ENCODE measurements around the gene SLC4A5. TPM values are rescaled to one million over a fixed set of nuclear protein-coding genes. Genes with fewer than 3 reads are reported as not detected.

Gene SLC4A5, protein sequence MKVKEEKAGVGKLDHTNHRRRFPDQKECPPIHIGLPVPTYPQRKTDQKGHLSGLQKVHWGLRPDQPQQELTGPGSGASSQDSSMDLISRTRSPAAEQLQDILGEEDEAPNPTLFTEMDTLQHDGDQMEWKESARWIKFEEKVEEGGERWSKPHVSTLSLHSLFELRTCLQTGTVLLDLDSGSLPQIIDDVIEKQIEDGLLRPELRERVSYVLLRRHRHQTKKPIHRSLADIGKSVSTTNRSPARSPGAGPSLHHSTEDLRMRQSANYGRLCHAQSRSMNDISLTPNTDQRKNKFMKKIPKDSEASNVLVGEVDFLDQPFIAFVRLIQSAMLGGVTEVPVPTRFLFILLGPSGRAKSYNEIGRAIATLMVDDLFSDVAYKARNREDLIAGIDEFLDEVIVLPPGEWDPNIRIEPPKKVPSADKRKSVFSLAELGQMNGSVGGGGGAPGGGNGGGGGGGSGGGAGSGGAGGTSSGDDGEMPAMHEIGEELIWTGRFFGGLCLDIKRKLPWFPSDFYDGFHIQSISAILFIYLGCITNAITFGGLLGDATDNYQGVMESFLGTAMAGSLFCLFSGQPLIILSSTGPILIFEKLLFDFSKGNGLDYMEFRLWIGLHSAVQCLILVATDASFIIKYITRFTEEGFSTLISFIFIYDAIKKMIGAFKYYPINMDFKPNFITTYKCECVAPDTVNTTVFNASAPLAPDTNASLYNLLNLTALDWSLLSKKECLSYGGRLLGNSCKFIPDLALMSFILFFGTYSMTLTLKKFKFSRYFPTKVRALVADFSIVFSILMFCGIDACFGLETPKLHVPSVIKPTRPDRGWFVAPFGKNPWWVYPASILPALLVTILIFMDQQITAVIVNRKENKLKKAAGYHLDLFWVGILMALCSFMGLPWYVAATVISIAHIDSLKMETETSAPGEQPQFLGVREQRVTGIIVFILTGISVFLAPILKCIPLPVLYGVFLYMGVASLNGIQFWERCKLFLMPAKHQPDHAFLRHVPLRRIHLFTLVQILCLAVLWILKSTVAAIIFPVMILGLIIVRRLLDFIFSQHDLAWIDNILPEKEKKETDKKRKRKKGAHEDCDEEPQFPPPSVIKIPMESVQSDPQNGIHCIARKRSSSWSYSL
- 0.93 and 1.4 TPM in 2 replicates for total RNA-seq

DNA sequence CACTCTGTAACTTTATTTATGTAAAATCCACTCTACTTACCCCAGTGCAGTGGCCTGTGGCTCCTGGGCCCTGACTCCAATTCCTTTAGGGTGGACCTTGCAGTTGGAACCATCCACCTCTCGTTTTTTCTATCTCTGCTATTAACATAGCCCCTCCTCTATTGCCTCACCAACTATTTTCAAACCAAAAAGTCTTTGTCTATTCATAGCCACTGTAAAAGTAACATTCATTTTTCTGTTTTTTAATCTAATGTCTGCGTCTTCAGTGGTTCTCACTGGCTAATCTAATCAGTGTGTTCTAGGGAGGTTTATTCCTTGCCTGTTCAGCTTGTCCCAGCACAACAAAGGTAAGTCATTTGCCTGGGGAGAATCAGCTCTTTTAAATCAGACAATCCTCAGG lies at the start of gene SLC4A5:
Gene SLC4A5 (minus strand): TSS at position 101 of the 400 bp plus-strand sequence. CDS start 28,393 bp downstream, outside the sequence.
- H3K27ac Mint-ChIP-seq: no peak within 1 kb of the TSS
- DNase-seq: no peak
- intact Hi-C loops (cut with micrococcal nuclease): no loop called here
- H3K9me3 Mint-ChIP-seq: no peaks in the 10 kb centered on the region
- peaks cover 1% of the 10 kb centered on the region for H3K27me3 Mint-ChIP-seq
- H3K4me1 Mint-ChIP-seq: no peaks in the 10 kb centered on the region
- H3K4me3 Mint-ChIP-seq: no peak within 1 kb of the TSS
- peaks cover 1% of the 10 kb centered on the region for H3K36me3 Mint-ChIP-seq (ENCODE audit: low read depth)

DNA sequence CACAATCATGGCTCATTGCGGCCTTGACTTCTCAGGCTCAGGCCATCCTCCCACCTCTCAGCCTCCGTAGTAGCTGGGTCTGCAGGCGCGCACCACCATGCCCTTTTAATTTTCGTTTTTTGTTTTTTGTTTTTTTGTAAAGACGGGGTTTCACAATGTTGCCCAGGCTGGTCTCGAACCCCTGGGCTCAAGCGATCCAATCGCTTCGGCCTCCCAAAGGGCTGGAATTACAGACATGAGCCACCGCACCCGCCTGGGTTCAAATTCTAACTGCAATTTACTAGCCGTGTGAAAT lies 49.2 kb upstream of the SLC4A5 start:
- H3K36me3 Mint-ChIP-seq (ENCODE audit: low read depth): no peaks in the 10 kb centered on the region
- no peak overlapping the region for H3K4me3 Mint-ChIP-seq
- peak overlapping the region; percentile 28 for H3K27ac Mint-ChIP-seq
- DNase-seq: no peak
- peaks cover 8% of the 10 kb centered on the region for H3K4me1 Mint-ChIP-seq
- H3K27me3 Mint-ChIP-seq: peaks cover 10% of the 10 kb centered on the region
- H3K9me3 Mint-ChIP-seq: no peaks in the 10 kb centered on the region
- intact Hi-C loops (cut with micrococcal nuclease): loop anchor here (1.0 to 5.0 kb wide), 6 partner anchors 29 to 215 kb away; partner anchors contain the start of genes C2orf81, MOB1A and WDR54

DNA sequence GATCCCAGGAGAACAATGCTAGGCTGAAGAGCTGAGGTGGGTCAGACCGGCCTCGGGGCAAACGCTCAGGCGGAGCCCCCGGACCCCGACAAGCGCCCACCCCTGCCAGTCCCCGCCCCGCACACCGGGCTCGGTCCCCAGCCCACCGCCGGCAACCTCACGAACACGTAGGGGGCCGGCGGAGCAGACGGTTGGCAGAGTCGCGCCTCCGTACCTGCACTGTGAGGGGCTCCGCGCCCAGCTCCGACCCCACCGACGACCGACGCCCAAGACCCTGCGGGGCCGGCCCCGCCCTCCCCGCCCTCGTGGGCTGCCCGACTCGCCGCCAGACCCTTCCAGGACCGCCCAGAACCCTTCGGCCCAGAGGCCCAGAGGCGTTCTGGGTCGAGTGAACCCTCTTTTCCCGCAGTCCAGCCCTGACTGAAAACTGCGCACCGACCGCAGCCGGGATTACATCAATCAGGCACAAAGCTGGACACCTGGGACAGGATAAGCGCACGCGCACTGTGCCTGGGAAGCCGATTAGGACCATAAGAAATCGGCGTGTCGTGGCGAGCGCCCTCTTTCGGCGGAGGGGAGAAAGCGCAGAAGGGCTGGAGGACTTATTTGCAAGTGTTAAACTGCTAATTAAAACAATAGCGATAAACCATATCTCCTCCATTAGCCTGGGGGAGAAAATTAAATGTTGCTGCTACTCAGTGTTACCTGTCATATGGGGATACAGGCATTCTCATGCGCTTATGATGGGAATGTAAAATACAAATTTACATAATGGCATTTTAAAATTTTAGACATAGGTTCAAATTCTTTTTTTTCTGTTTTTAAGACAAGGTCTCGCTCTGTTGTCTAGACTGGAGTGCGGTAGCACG lies 48.6 kb upstream of the SLC4A5 start:
- Mint-ChIP-seq H3K4me3 (peak overlapping the region; percentile 93), H3K36me3 (ENCODE audit: low read depth) (no peaks in the 10 kb centered on the region), H3K4me1 (peaks cover 8% of the 10 kb centered on the region), H3K9me3 (no peaks in the 10 kb centered on the region), H3K27ac (peak overlapping the region; percentile 98), H3K27me3 (peaks cover 10% of the 10 kb centered on the region)
- DNase-seq: peak; percentile 98
- intact Hi-C loops (cut with micrococcal nuclease): loop anchor here (1.0 to 5.0 kb wide), 6 partner anchors 29 to 215 kb away; partner anchors contain the start of genes C2orf81, MOB1A and WDR54

DNA sequence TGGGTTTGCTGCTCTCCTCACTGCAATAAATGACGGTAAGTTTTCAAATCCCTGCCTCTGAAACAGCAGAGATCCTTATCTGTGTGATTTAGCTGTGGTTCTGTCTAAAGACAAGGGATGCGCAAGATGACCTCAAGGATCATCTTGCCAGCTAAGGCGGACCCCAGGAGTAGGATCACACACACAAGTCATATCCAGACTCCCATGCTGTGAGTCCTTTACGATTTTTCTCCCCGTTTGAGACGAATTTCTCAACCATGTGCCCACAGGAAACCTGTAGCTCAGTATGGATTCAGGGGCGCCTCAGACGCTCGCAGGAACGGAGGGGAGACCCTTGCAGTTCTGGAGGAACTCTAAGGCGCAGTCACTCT lies 48.0 kb upstream of the SLC4A5 start:
- no peaks in the 10 kb centered on the region for H3K9me3 Mint-ChIP-seq
- H3K27me3 Mint-ChIP-seq: peaks cover 10% of the 10 kb centered on the region
- H3K27ac Mint-ChIP-seq: peak overlapping the region; percentile 83
- intact Hi-C loops (cut with micrococcal nuclease): loop anchor here (5.0 kb wide), 3 partner anchors 54 to 214 kb away; partner anchors contain the start of gene MOB1A
- H3K36me3 Mint-ChIP-seq (ENCODE audit: low read depth): no peaks in the 10 kb centered on the region
- DNase-seq: no peak
- peak overlapping the region; percentile 93 for H3K4me3 Mint-ChIP-seq
- H3K4me1 Mint-ChIP-seq: peaks cover 8% of the 10 kb centered on the region

DNA sequence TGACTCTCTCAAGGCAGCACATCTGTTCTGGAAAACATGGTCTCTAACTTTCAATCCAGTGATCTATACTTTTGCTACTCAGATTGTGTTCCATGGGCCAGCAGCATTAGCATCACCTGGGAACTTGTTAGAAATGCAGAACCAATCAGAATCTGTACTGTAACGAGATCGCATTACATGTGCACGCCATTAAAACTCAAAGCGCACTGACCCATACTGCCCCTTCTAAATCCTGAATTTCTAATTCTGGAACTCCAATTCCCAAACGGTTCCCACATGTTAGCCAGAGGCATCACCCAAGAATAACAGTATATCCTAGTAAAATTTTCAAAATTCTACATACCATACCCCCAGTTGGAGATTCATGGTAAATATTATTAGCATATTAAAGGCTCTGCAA lies 47.4 kb upstream of the SLC4A5 start:
- H3K27me3 Mint-ChIP-seq: peaks cover 10% of the 10 kb centered on the region
- no peaks in the 10 kb centered on the region for H3K36me3 Mint-ChIP-seq (ENCODE audit: low read depth)
- H3K4me1 Mint-ChIP-seq: peaks cover 8% of the 10 kb centered on the region
- intact Hi-C loops (cut with micrococcal nuclease): loop anchor here (5.0 kb wide), 3 partner anchors 53 to 213 kb away; partner anchors contain the start of gene MOB1A
- H3K27ac Mint-ChIP-seq: no peak overlapping the region
- H3K4me3 Mint-ChIP-seq: peak overlapping the region; percentile 93
- no peak for DNase-seq
- no peaks in the 10 kb centered on the region for H3K9me3 Mint-ChIP-seq

DNA sequence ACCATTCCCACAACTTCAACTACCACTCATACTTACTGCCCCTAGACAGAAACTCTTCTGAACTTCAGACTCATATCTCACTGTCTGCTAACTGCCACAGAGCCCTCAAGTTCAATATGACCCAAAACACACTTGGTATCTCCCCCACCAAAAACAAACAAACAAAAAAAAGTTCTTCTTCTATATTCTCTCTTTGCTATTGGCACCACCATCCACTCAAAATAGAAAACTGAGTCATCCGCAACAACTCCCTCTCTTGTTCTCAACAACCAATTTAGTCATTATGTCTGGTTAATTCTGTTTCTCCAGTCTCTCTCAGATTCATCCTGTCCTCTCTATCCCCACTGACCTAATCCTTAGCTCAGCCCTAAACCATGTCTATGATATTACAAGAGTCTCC lies 44.1 kb upstream of the SLC4A5 start:
- intact Hi-C loops (cut with micrococcal nuclease): no loop called here
- DNase-seq: no peak
- H3K36me3 Mint-ChIP-seq (ENCODE audit: low read depth): no peaks in the 10 kb centered on the region
- H3K27me3 Mint-ChIP-seq: no peaks in the 10 kb centered on the region
- H3K4me3 Mint-ChIP-seq: no peak overlapping the region
- no peaks in the 10 kb centered on the region for H3K9me3 Mint-ChIP-seq
- peaks cover 8% of the 10 kb centered on the region for H3K4me1 Mint-ChIP-seq
- H3K27ac Mint-ChIP-seq: no peak overlapping the region

DNA sequence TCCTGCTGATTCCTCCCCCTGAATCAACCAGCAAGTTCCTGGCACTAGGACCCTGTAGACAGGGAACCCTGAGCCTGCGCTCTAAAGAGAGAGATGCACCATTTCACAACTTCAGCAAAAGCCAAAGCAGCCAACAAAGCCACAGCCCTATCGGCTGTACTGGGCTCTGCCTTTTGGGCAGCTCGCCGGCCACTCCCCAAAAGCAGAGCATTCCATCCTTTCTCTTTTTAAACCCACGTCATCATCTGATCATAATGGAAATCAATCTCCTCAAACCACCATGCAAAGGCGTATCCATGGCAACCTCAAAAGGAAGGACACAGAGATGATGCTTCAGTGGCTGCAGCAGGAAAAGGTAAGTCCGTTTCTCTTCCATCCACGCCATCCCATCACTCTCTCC lies 42.2 kb upstream of the SLC4A5 start:
- Mint-ChIP-seq H3K9me3 (no peaks in the 10 kb centered on the region), H3K4me3 (no peak overlapping the region), H3K27ac (no peak overlapping the region), H3K36me3 (ENCODE audit: low read depth) (peaks cover 2% of the 10 kb centered on the region), H3K27me3 (no peaks in the 10 kb centered on the region), H3K4me1 (peaks cover 9% of the 10 kb centered on the region)
- intact Hi-C loops (cut with micrococcal nuclease): no loop called here
- no peak for DNase-seq

DNA sequence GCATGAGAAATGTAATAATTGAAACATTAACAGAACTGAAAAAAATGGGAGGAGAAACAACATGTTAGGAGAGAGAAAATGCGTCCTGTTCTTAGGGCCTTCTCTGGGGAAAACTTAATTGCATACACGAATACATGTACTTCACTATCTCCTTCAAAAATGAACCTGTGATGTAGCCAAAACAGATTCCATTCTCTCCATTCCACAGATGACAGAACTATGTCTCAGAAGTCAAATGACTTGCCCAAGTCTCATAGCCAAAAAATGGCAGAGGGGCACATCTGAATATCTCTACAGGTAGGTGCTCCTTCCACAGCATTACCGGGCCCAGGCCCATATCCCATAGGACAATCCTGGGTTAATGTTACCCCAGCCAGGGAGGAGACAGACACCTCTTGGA lies 40.8 kb upstream of the SLC4A5 start:
- H3K36me3 Mint-ChIP-seq (ENCODE audit: low read depth): peaks cover 2% of the 10 kb centered on the region
- intact Hi-C loops (cut with micrococcal nuclease): no loop called here
- H3K4me3 Mint-ChIP-seq: no peak overlapping the region
- H3K27ac Mint-ChIP-seq: no peak overlapping the region
- H3K4me1 Mint-ChIP-seq: peaks cover 15% of the 10 kb centered on the region
- no peaks in the 10 kb centered on the region for H3K27me3 Mint-ChIP-seq
- no peak for DNase-seq
- H3K9me3 Mint-ChIP-seq: no peaks in the 10 kb centered on the region

DNA sequence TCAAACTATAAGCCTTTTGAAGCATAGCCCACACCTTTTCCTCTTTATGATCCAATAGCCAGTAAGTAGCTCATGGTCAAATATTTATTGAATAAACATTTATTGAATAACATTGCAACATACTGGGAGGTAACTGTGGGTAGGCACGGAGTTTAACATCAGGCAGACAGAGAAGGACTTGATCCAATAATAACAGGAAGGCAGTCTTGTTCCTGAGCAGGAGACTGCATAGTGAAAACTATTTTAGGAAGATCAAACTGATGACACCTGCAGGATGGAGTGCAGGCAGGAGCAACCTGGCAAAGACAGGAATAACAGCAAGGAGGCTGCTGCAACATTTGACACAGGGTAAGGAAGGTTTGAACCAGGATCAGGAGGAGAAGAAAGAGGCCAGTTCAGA lies 40.0 kb upstream of the SLC4A5 start:
- Mint-ChIP-seq H3K27me3 (no peaks in the 10 kb centered on the region), H3K36me3 (ENCODE audit: low read depth) (peaks cover 2% of the 10 kb centered on the region), H3K27ac (no peak overlapping the region), H3K4me3 (no peak overlapping the region), H3K9me3 (no peaks in the 10 kb centered on the region), H3K4me1 (peaks cover 15% of the 10 kb centered on the region)
- DNase-seq: no peak
- intact Hi-C loops (cut with micrococcal nuclease): no loop called here

DNA sequence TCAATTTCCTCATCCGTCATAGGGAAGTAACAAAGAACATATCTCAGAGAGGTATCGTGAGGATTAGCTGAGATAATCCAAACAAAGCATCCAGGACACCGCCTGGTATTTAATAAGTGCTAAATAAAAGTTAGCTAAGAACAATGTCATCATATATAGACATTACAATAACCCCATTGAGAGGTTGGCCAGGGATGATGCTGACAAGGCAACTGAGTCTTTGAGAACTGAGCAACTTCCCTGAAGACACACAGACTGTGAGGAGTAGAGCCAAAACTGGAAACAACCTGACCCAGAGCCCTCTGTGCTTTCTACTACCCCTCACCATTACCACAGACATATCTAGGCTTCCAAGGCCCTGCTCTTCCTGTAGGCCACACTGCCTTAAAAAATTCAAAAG lies 38.5 kb upstream of the SLC4A5 start:
- no peak for DNase-seq
- intact Hi-C loops (cut with micrococcal nuclease): no loop called here
- Mint-ChIP-seq H3K36me3 (ENCODE audit: low read depth) (peaks cover 10% of the 10 kb centered on the region), H3K4me1 (peaks cover 15% of the 10 kb centered on the region), H3K27me3 (no peaks in the 10 kb centered on the region), H3K9me3 (no peaks in the 10 kb centered on the region), H3K27ac (no peak overlapping the region), H3K4me3 (no peak overlapping the region)

DNA sequence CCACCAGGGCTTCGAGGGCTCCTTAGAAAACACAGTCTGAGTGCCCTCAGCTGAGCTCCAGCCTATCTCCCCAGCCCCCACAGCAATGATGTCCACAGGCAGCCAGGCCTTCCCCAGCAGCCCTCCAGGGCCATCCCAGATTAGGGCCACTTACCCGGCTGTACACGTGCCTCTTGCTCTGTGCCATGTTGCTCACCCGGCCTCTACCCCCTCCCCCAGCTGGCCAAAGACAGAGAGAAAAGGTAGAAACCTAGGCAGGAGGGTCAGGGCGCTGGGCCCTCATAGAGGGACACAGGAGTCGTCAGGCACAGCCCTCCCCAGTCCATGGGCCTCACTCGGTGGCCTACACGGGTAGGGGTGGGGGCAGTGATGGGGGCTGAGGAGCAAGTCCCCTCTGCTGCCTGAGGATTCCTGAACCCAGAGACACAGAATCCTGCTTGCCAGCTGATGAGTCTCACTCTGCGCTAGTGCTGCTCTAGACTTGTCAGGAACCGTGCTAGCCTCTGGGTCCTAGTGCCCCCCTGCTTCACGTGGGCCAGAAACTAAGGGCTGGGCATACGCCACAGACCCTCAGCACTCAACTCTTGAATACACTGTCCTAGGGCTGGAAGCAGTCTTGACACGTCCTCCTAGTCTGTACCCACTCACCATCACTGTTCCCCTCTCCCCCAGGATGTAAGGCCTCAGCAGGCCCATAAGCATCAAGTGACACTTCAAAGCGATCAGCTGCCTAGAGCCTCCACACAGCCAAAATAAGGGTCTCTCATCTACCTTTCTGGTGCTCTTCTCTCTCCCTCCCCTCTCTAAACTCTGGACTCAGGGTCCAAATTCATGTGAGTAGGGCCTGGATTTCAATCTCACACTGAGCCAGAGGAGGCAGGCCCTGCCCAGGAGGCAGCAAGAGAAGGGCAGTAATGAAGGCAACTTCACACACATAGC lies 36.9 kb upstream of the SLC4A5 start, which contains the start of gene DCTN1:
Gene DCTN1 (minus strand): TSS at position 461 of the 939 bp plus-strand sequence. CDS start 274 bp downstream, at position 187.
- H3K27ac Mint-ChIP-seq: no peak within 1 kb of the TSS

DNA sequence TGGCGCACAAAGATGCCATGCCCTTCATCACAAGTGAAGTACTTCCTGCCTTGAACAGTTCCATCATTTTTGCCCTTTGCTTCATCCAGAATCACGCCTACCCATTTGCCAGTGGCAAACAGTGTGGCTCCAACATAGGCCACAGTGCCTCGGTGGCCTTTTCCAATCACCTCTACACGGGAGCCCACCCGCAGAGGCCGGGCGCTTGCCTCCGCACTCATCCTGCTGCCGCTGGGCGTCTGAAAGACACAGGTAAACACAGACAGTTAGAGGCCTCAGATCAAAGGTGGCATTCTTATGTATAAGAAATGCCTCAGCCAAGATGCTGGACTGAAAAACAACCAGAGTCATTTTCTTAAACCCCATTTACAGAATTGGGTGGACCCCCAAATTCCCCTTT lies 34.8 kb upstream of the SLC4A5 start:
- DNase-seq: no peak
- no peak overlapping the region for H3K4me3 Mint-ChIP-seq
- intact Hi-C loops (cut with micrococcal nuclease): no loop called here
- peaks cover 20% of the 10 kb centered on the region for H3K4me1 Mint-ChIP-seq
- no peaks in the 10 kb centered on the region for H3K9me3 Mint-ChIP-seq
- H3K36me3 Mint-ChIP-seq (ENCODE audit: low read depth): peaks cover 15% of the 10 kb centered on the region
- H3K27ac Mint-ChIP-seq: no peak overlapping the region
- no peaks in the 10 kb centered on the region for H3K27me3 Mint-ChIP-seq

More for the DNA sequence above, 36.9 kb upstream of the SLC4A5 start, which contains the start of gene DCTN1:
- peaks cover 15% of the 10 kb centered on the region for H3K4me1 Mint-ChIP-seq
- peak within 1 kb of the TSS; percentile 44 for H3K4me3 Mint-ChIP-seq
- DNase-seq: peak; percentile 73
- H3K27me3 Mint-ChIP-seq: no peaks in the 10 kb centered on the region
- peaks cover 13% of the 10 kb centered on the region for H3K36me3 Mint-ChIP-seq (ENCODE audit: low read depth)
- no peaks in the 10 kb centered on the region for H3K9me3 Mint-ChIP-seq
- intact Hi-C loops (cut with micrococcal nuclease): no loop called here

Measured in activated CD4-positive, alpha-beta T cell treated with anti-CD3 and anti-CD28 coated beads, Interleukin-2, amount 10 ng/mL, durations not matched to agents 24 days and 14 days (primary cell).